Kidney epithelial cell (primary cell): ENCODE measurements around the gene FKRP. TPM values are rescaled to one million over a fixed set of nuclear protein-coding genes. Genes with fewer than 3 reads are reported as not detected.
"Not testable (repeated sequence)": the region's sequence is repeated elsewhere in the genome, so short reads cannot be mapped to it uniquely, and the experiment has no call there.

Experiments used
- DNase-seq: peaks from one replicate; pipeline ENCODE4 v3.0.0-alpha.2; 2010; ENCODE audit warnings: low read depth
- H3K27me3 ChIP-seq: 2 replicates; pipeline ENCODE4 v1.6.0; 2011; ENCODE audit warnings: low read length; ENCODE audit not compliant: control insufficient read depth, insufficient read depth
- H3K36me3 ChIP-seq: 2 replicates; pipeline ENCODE4 v1.5.1; 2011; ENCODE audit warnings: low read length; ENCODE audit not compliant: control insufficient read depth, insufficient read depth
- H3K4me3 ChIP-seq: 2 replicates; pipeline ENCODE4 v1.5.1; 2011; ENCODE audit warnings: low read depth, mild to moderate bottlenecking, control low read depth, low read length
- total RNA-seq: library from RNA; depleted of rRNA; stranded (reverse); fragments of >200 nt; gene quantifications from 2 replicates; pipeline ENCODE4 v1.2.3, GENCODE V29; 2015
- TF ChIP-seq, protein P1 (sequence below): IDR thresholded peaks from 2 replicates; pipeline ENCODE4 v1.5.1; 2011; ENCODE audit warnings: mild to moderate bottlenecking, moderate library complexity, low read length, control low read depth, inconsistent platforms; ENCODE audit not compliant: insufficient read depth, poor library complexity, severe bottlenecking

Gene FKRP
- total RNA-seq, 1 donor from 2014 or later, result 25.7 TPM

DNA sequence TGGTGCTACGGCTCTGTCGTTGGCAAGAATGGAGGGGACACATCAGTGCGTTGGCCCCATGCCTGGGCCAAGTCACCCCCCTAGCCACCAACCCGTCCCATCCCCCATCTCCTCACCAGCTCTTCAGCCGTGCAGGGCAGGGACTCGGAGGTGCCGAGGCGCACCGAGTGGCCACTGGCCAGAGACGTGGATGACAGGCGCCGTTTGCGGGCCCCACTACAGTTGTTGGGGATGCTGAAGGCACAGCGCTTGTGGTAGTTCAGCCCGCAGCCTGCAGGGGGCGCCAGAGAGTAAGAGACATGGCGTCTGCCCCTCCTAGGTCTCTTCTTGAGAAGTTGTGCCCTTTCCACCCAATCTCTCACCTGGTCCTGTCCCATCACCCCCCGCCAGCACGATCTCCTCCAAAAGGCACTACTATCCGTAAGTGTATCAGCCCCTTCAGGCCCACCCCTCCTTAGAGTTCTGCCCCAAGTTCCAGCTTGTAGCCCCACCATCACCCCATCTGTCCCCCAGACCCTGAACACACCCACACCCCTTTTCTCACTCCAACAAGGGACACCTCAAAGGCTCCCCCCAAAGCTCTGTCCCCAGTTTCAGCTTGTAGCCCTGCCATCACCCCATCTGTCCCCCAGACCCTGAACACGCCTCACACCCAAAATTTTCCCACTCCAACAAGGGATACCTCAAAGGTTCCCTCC lies 41.3 kb upstream of the FKRP start:
- Histone ChIP-seq H3K27me3 (no peaks in the 10 kb centered on the region), H3K36me3 (no peaks in the 10 kb centered on the region), H3K4me3 (no peak overlapping the region)
- TF ChIP-seq, protein P1, sequence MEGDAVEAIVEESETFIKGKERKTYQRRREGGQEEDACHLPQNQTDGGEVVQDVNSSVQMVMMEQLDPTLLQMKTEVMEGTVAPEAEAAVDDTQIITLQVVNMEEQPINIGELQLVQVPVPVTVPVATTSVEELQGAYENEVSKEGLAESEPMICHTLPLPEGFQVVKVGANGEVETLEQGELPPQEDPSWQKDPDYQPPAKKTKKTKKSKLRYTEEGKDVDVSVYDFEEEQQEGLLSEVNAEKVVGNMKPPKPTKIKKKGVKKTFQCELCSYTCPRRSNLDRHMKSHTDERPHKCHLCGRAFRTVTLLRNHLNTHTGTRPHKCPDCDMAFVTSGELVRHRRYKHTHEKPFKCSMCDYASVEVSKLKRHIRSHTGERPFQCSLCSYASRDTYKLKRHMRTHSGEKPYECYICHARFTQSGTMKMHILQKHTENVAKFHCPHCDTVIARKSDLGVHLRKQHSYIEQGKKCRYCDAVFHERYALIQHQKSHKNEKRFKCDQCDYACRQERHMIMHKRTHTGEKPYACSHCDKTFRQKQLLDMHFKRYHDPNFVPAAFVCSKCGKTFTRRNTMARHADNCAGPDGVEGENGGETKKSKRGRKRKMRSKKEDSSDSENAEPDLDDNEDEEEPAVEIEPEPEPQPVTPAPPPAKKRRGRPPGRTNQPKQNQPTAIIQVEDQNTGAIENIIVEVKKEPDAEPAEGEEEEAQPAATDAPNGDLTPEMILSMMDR, result peak; percentile 93
- DNase-seq, result no peak

DNA sequence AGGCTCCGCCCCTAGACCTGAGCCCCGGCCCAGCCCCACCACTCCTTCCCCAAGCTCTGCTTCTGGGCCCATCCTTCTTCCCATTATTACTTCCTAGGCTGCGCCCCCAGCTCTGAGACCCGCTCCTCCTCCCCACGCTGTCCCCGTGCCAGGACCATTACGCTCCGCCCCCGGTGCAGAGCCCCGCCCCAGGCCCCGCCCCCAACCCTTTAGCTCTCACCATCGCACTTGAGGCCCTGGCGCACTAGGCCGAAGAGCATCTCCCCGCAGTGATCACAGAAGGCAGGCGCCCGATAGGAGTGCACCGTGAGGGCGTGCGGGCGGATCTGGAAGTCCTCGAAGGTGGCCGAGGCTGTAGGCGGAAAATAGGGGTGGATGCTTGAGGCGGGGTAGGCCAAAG lies 35.2 kb upstream of the FKRP start:
- no peak overlapping the region for H3K4me3 ChIP-seq
- no peak for DNase-seq
- TF ChIP-seq, protein P1, result no peak
- peaks cover 3% of the 10 kb centered on the region for H3K36me3 ChIP-seq
- no peaks in the 10 kb centered on the region for H3K27me3 ChIP-seq

DNA sequence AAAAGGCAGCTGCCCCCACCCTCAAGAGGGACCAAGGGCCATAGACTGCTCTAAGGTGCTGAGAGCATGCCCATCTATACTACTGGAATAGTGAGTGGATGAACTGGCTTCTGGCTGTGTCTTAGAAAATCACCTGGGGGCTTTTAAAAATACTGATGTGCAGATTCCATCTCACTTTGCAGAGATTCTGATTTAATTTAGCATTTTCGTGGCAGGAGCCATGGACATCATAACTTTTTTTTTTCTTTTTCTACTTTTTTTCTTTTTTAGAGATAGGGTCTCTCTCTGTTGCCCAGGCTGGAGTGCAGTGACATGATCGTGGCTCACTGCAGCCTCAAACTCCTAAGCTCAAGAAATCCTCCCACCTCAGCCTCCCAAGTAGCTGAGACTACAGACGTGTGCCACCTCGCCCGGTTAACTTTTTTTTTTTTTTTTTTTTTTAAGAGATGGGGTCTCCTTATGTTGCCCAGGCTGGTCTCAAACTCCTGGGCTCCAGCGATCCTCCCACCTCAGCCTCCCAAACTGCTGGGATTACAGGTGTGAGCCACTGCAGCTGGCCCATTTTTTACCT lies 33.0 kb upstream of the FKRP start:
- DNase-seq, H3K36me3 ChIP-seq, H3K4me3 ChIP-seq, H3K27me3 ChIP-seq: not testable (repeated sequence)

DNA sequence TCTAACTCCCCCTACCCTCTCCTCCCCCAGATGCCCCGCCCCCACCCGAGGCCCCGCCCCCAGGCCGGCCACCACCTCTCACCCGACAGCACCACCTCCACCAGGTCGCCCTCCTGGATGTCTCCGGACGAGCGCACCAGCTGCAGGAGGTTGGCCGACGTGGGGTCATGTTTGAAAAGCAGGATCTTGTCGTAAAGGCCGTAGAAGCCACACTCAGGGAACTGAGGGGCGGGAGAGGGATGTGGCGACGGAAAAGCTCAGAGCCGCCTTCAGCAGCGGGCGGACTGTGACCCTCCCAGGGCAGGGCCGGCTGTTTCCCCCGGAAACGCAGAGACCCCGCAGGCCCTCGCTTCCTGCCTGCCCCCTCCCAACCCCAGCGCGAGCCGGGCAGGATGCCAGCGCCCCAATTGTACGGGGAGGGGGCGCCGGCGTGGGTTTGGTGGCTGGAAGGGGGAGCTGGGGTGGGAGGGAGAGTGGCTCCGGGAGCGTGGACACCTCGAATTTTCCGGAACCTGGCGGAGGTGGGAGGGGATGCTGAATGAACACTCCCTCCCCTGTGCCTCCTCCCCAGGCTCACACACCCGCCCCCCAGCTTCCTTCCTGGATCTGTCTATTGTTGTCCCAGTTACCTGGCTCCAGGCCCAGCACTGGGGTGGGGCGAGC lies 31.9 kb upstream of the FKRP start:
- Histone ChIP-seq H3K27me3 (no peaks in the 10 kb centered on the region), H3K4me3 (peak overlapping the region; percentile 62), H3K36me3 (peaks cover 3% of the 10 kb centered on the region)
- TF ChIP-seq, protein P1, result no peak
- DNase-seq, result no peak

DNA sequence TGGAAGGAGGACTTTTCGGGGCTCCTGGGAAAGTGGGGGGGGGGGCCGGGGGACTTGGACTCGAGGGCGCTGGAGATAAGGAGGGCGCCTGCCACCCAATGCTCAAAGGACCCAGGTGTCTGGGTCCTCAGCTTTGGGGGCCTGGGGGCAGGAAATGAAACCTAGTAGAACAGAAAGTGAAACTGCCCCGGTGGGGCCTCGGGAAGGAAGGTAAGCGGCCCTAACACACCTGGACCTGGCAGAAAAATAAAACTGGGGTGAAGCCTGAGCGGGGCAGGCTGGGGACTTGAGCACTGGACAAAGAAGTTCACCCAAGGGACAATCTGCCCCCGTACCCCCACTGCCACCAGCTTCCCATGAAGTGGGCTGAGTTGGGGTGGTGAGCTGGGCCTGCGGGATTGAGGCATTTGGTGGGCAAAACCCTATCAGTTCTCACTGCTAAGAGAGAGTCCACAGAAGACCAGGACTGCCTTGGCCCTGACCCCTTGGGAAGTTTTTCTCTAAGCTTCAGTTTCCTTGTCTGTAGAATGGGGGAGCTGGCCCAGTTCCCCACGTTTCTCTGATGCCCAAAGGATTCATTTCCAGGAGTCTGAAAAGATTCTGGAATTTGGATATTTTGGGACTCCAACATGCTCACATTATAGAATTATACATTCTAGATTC lies 31.3 kb upstream of the FKRP start:
- DNase-seq, result no peak
- peaks cover 3% of the 10 kb centered on the region for H3K36me3 ChIP-seq
- peak overlapping the region; percentile 62 for H3K4me3 ChIP-seq
- TF ChIP-seq, protein P1, result no peak
- no peaks in the 10 kb centered on the region for H3K27me3 ChIP-seq

DNA sequence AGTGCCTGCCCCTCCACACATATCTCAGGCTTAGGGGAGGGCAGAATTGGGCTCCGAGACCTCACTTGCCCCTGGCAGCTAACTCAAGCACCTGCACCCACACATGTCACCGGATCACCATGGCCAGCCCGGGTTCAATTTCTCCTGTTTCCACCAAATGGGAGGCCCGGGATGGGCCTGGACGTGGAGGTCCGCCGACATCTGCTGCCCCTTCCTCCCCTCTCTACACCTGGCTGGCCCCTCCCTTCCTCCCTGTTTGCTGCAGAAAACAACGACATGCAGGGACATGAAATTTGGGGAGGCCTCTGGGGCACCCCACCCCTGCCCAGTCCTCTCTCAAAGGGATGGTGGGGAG lies 30.3 kb upstream of the FKRP start:
- no peaks in the 10 kb centered on the region for H3K27me3 ChIP-seq
- peak overlapping the region; percentile 71 for H3K4me3 ChIP-seq
- peaks cover 2% of the 10 kb centered on the region for H3K36me3 ChIP-seq
- TF ChIP-seq, protein P1, result no peak
- DNase-seq, result no peak
